Common myeloid progenitor, CD34-positive (primary cell): ENCODE measurements around the gene NBPF4.

ENCODE experiments used
- CTCF ChIA-PET: fragments of 350-600 bp; sonication (Branson Sonifier 250); formaldehyde crosslinking; loops from one replicate; lab custom pipeline; 2021; ENCODE audit warnings: antibody characterized with exemption; lab: Charles Lee
- POLR2A ChIA-PET: fragments of 350-600 bp; sonication (Branson Sonifier 250); formaldehyde crosslinking; loops from one replicate; lab custom pipeline; 2021; ENCODE audit warnings: antibody characterized with exemption; lab: Charles Lee
- DNase-seq, 3 donors: peaks; one replicate each; pipeline versions ENCODE4 v3.0.0 to v3.0.0-alpha.2; 2013
- H3K27ac ChIP-seq, 2 experiments: 1 replicate in 1 of 2; 2 replicates in 1 of 2; pipeline ENCODE4 v1.7.0; 2013; ENCODE audit warnings: inconsistent platforms in 2 of 2, low read length in 2 of 2, mild to moderate bottlenecking in 2 of 2, low read depth in 1 of 2, moderate library complexity in 1 of 2; ENCODE audit not compliant: severe bottlenecking in 2 of 2, insufficient read depth in 1 of 2, poor library complexity in 1 of 2
- H3K27me3 ChIP-seq, 5 experiments: replicated peaks in 2 of 5; 1 replicate in 3 of 5; 2 replicates in 2 of 5; pipeline versions ENCODE4 v1.6.1 to v1.7.0; 2013; ENCODE audit warnings: low read length in 4 of 5, mild to moderate bottlenecking in 2 of 5, moderate library complexity in 2 of 5, inconsistent platforms in 1 of 5; ENCODE audit not compliant: insufficient read depth in 5 of 5, control insufficient read depth in 4 of 5
- H3K36me3 ChIP-seq, 4 experiments: 1 replicate in 2 of 4; 2 replicates in 2 of 4; pipeline versions ENCODE4 v1.6.1 to v1.7.0; 2013; ENCODE audit warnings: low read length in 3 of 4, control low read depth in 1 of 4, mild to moderate bottlenecking in 1 of 4; ENCODE audit not compliant: control insufficient read depth in 4 of 4, insufficient read depth in 4 of 4
- H3K4me1 ChIP-seq, 4 experiments: 1 replicate in 3 of 4; 2 replicates in 1 of 4; pipeline versions ENCODE4 v1.6.1 to v1.7.1; 2013; ENCODE audit warnings: low read length in 3 of 4, mild to moderate bottlenecking in 3 of 4, control low read depth in 1 of 4, inconsistent platforms in 1 of 4, moderate library complexity in 1 of 4; ENCODE audit not compliant: control insufficient read depth in 4 of 4, insufficient read depth in 4 of 4; ENCODE audit errors: control extremely low read depth in 1 of 4
- H3K4me3 ChIP-seq, 7 experiments: 1 replicate in 4 of 7; 2 replicates in 3 of 7; pipeline versions ENCODE4 v1.5.1 to v1.7.0; 2013; ENCODE audit warnings: mild to moderate bottlenecking in 7 of 7, low read length in 6 of 7, moderate library complexity in 6 of 7, inconsistent platforms in 2 of 7, low read depth in 2 of 7, control low read depth in 1 of 7; ENCODE audit not compliant: insufficient read depth in 4 of 7, control insufficient read depth in 1 of 7; ENCODE audit errors: extremely low read depth in 1 of 7
- H3K9me3 ChIP-seq, 5 experiments: 1 replicate in 4 of 5; 2 replicates in 1 of 5; pipeline versions ENCODE4 v1.6.1 to v1.7.1; 2013; ENCODE audit warnings: low read length in 4 of 5, mild to moderate bottlenecking in 2 of 5, inconsistent platforms in 1 of 5, low read depth in 1 of 5, moderate library complexity in 1 of 5; ENCODE audit not compliant: control insufficient read depth in 4 of 5, insufficient read depth in 2 of 5; ENCODE audit errors: control extremely low read depth in 1 of 5
- WGBS: methylation state at CpG from one replicate; pipeline ENCODE4 v1.1.5; 2013; ENCODE audit not compliant: insufficient coverage; 5-methylcytosine and 5-hydroxymethylcytosine counted together

Gene NBPF4

DNA sequence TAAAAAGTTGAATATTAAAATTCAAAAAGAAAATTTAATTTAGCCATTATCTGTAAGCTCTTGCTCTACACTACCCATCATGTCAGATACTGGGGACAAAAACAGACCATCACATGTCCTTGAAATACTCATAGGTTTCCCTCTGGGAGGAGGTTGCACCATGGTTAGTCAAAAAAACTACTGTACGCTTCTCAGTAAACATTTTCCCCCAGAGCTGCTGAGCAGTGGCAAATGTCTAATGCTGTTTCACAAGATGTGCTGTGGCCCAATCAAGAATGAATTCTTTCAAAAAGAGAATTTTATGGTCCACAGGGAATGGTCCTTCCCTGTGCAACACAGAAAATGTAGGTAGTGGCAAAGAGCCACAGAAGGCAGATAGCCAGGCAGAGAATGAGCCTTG, 49.8 kb downstream of the NBPF4 start:
- no CpG with 5 or more reads among the region's 1 CpG for WGBS

DNA sequence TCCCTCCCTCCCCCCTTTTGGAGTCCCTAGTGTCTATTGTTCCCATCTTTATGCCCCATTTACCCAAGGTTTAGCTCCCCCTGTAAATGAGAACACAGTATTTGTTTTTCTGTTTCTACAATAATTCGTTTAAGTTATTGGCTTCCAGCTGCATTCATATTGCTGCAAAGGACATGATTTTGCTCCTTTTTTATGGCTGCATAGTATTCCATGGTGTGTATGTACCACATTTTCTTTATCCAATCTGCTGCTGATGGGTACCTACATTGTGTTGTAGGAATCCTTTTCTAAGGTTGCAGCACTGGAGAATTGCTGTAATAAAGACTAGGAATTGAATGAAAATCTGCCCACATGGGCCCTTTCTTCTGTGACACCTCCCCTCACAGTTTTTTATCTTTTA, 50.5 kb downstream of the NBPF4 start:
- peaks cover 12 to 66% (median 37%) of the 10 kb centered on the region in 4 experiments for H3K36me3 ChIP-seq
- ChIA-PET POLR2A (no interaction called here), CTCF (interaction anchor here (0.6 to 1.2 kb wide), 3 partner anchors 12 to 389 kb away, joined by 3 read pairs; no protein-coding TSS in a partner anchor)

More for the DNA sequence above, 49.8 kb downstream of the NBPF4 start:
- no peaks in the 10 kb centered on the region for H3K27me3 ChIP-seq
- no peak overlapping the region for H3K27ac ChIP-seq
- ChIA-PET POLR2A (interaction anchor here (0.6 kb wide), 1 partner anchor 14 kb away, joined by 3 read pairs; no protein-coding TSS in a partner anchor), CTCF (interaction anchor here (0.6 to 1.2 kb wide), 3 partner anchors 10 to 16 kb away, joined by 3 read pairs; no protein-coding TSS in a partner anchor)
- peaks cover 12 to 59% (median 32%) of the 10 kb centered on the region in 4 experiments for H3K36me3 ChIP-seq
- DNase-seq, result no peak
- peaks cover 4 to 13% (median 6%) of the 10 kb centered on the region in 4 experiments for H3K4me1 ChIP-seq
- no peak overlapping the region for H3K4me3 ChIP-seq
- peaks cover 7 to 32% (median 20%) of the 10 kb centered on the region in 5 experiments for H3K9me3 ChIP-seq

DNA sequence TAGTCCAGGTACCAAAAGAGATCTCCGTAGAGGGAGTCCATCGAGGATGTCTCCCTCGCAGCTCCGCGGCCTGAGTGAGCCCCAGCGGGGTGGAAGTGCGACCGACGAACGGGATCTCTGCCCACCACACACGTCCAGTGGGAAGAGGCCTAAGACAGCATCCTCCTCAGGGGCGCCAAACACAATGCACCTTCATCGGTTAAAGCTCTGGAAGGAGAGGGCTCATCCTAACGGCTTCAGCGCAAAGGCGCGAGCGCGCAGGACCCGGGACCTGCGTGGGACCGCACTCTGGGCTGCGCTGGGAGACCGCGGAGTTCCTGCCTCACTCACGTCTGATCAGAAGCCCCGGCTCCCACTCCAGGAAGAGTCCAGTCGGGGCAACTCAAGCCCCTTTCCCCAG, 51.3 kb downstream of the NBPF4 start:
- ChIA-PET CTCF (interaction anchor here (1.0 kb wide), 1 partner anchor 389 kb away, joined by 3 read pairs; no protein-coding TSS in a partner anchor), POLR2A (interaction anchor here (0.6 kb wide), 1 partner anchor 401 kb away, joined by 5 read pairs; no protein-coding TSS in a partner anchor)
- Histone ChIP-seq H3K27ac (no peak overlapping the region), H3K4me3 (no peak overlapping the region), H3K4me1 (no peaks in the 10 kb centered on the region), H3K27me3 (no peaks in the 10 kb centered on the region), H3K9me3 (peaks cover 8 to 42% (median 24%) of the 10 kb centered on the region in 5 experiments), H3K36me3 (peaks cover 12 to 63% (median 36%) of the 10 kb centered on the region in 4 experiments)
- WGBS, result 98% methylated on average over 23 of the region's 28 CpGs
- DNase-seq, result no peak

More for the DNA sequence above, 50.5 kb downstream of the NBPF4 start:
- H3K4me3 ChIP-seq, result peak overlapping the region in 1 of 7 experiments; percentile 24
- DNase-seq, result no peak
- no peaks in the 10 kb centered on the region for H3K27me3 ChIP-seq
- no peak overlapping the region for H3K27ac ChIP-seq
- WGBS, result 100% methylated on average over 1 of the region's 1 CpG
- H3K9me3 ChIP-seq, result peaks cover 7 to 37% (median 24%) of the 10 kb centered on the region in 5 experiments
- peaks cover 0 to 6% (median 0%) of the 10 kb centered on the region in 4 experiments for H3K4me1 ChIP-seq

DNA sequence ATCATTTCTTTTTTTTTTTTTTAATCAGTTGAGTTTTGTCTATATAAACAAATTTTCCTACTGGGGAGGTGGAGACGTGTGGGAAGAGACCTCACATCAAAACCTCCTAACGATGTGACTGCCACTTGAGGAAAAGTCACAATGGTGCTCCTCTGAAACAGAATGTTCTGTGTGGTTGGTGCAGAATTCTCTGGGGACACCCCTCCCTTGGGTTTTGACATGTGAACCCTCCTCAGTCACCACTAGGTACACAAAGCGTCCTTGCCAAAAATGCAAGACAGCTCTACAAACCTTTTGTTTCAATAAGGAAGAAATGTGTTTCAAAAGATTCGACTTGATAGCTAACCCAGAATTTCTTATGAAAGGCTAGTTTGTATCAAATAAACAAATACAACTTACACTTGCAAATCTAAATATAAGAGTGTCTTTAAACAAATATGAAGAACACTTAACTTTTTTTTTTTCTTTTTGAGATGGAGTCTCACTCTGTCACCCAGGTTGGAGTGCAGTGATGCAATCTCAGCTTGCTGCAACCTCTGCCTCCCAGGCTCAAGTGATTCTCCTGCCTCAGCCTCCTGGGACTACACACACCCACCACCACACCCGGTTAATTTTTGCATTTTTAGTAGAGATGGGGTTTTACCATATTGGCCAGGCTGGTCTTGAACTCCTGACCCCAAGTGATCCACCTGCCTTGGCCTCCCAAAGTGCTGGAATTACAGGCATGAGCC, 53.0 kb downstream of the NBPF4 start:
- H3K9me3 ChIP-seq, result peaks cover 9 to 38% (median 24%) of the 10 kb centered on the region in 5 experiments
- no CpG with 5 or more reads among the region's 5 CpGs for WGBS
- H3K36me3 ChIP-seq, result peaks cover 10 to 56% (median 30%) of the 10 kb centered on the region in 4 experiments
- H3K4me3 ChIP-seq, result no peak overlapping the region
- CTCF ChIA-PET, result interaction anchor here (0.8 kb wide), 1 partner anchor 20 kb away, joined by 3 read pairs; no protein-coding TSS in a partner anchor
- H3K27ac ChIP-seq, result no peak overlapping the region
- H3K4me1 ChIP-seq, result no peaks in the 10 kb centered on the region
- no peaks in the 10 kb centered on the region for H3K27me3 ChIP-seq
- DNase-seq, result no peak
- POLR2A ChIA-PET, result no interaction called here

GRCh38 chr1:108190001-108190634, 53.8 kb downstream of the NBPF4 start:
- POLR2A ChIA-PET, result interaction anchor here (0.6 kb wide), 1 partner anchor 423 kb away, joined by 3 read pairs; no protein-coding TSS in a partner anchor
- 98% methylated on average over 6 of the region's 7 CpGs for WGBS
- Histone ChIP-seq H3K27me3 (no peaks in the 10 kb centered on the region), H3K36me3 (peaks cover 7 to 54% (median 27%) of the 10 kb centered on the region in 4 experiments), H3K4me1 (no peaks in the 10 kb centered on the region), H3K27ac (no peak overlapping the region), H3K9me3 (peaks cover 8 to 32% (median 22%) of the 10 kb centered on the region in 5 experiments), H3K4me3 (no peak overlapping the region)
- CTCF ChIA-PET, result interaction anchor here (0.8 kb wide), 1 partner anchor 21 kb away, joined by 3 read pairs; no protein-coding TSS in a partner anchor
- peak in 1 of 3 donors; percentile 19 for DNase-seq

DNA sequence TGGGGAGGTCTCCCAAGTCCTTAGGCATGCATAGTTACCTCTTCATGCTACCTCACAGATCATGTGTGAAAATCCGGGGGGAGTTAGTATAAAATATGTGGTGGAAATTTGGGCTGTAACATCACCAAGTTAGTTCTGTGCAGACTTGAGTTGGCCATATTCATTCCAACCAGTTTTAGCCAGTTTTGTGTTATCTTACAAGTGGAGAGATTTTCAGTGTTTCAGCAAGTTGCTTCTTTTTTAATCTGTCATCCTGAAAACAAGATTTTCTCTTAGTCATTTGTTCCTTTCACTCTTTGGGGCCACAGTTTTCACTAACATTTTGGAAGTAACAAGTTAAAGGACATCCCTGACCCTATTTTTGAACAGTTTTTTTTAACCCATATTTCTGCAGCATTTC, 55.1 kb downstream of the NBPF4 start:
- POLR2A ChIA-PET, result no interaction called here
- WGBS, result no CpG with 5 or more reads among the region's 1 CpG

More for the DNA sequence above, 55.1 kb downstream of the NBPF4 start:
- H3K27me3 ChIP-seq, result no peaks in the 10 kb centered on the region
- peaks cover 13 to 58% (median 28%) of the 10 kb centered on the region in 4 experiments for H3K36me3 ChIP-seq
- H3K27ac ChIP-seq, result no peak overlapping the region
- DNase-seq, result no peak
- H3K9me3 ChIP-seq, result peaks cover 10 to 41% (median 29%) of the 10 kb centered on the region in 5 experiments
- H3K4me1 ChIP-seq, result no peaks in the 10 kb centered on the region
- CTCF ChIA-PET, result no interaction called here
- H3K4me3 ChIP-seq, result no peak overlapping the region
